ENCODE data around the gene PAF1.

The PAF1 gene

GRCh38 chr19:39417463-39418181 is 26.7 kb upstream of the PAF1 start:
- CTCF ChIA-PET, result no interaction called here
- no peak for DNase-seq (ENCODE audit: low spot score)
- POLR2A ChIA-PET (ENCODE audit: low non-redundant PET), result no interaction called here
- H3K27ac ChIP-seq, result no peak overlapping the region
- no peak for TF ChIP-seq CTCF (conservative IDR thresholded peaks at IDR 0.05; ENCODE audit: low read depth)

GRCh38 chr19:39416152-39417120 is 25.5 kb upstream of the PAF1 start:
- no peak for DNase-seq (ENCODE audit: low spot score)
- CTCF ChIA-PET, result interaction anchor here (0.6 to 0.8 kb wide), 2 partner anchors 11 to 87 kb away, joined by 4 to 6 read pairs; no protein-coding TSS in a partner anchor

GRCh38 chr19:39415111-39416046 is 24.5 kb upstream of the PAF1 start:
- peak overlapping the region; percentile 100 for H3K27ac ChIP-seq
- TF ChIP-seq CTCF (conservative IDR thresholded peaks at IDR 0.05; ENCODE audit: low read depth), result no peak
- ChIA-PET CTCF (interaction anchor here (2.0 kb wide), 1 partner anchor 17 kb away, joined by 11 read pairs; no protein-coding TSS in a partner anchor), POLR2A (ENCODE audit: low non-redundant PET) (interaction anchor here (0.6 to 1.8 kb wide), 2 partner anchors 17 to 20 kb away, joined by 3 to 6 read pairs; partner anchors contain the start of gene RPS16)
- no peak for DNase-seq (ENCODE audit: low spot score)

More at GRCh38 chr19:39416152-39417120, 25.5 kb upstream of the PAF1 start:
- H3K27ac ChIP-seq, result peak overlapping the region; percentile 100
- POLR2A ChIA-PET (ENCODE audit: low non-redundant PET), result interaction anchor here (0.6 kb wide), 2 partner anchors 16 to 78 kb away, joined by 3 to 4 read pairs; no protein-coding TSS in a partner anchor
- TF ChIP-seq CTCF (conservative IDR thresholded peaks at IDR 0.05; ENCODE audit: low read depth), result no peak

- no peak for TF ChIP-seq CTCF (conservative IDR thresholded peaks at IDR 0.05; ENCODE audit: low read depth)
- ChIA-PET POLR2A (ENCODE audit: low non-redundant PET) (interaction anchor here (1.8 kb wide), 1 partner anchor 21 kb away, joined by 6 read pairs; the partner anchor contains the start of gene RPS16), CTCF (interaction anchor here (0.6 to 2.0 kb wide), 2 partner anchors 16 to 60 kb away, joined by 4 to 11 read pairs; no protein-coding TSS in a partner anchor)
- peak overlapping the region; percentile 100 for H3K27ac ChIP-seq
- DNase-seq (ENCODE audit: low spot score), result no peak
Observed at GRCh38 chr19:39413911-39414608, 23.2 kb upstream of the PAF1 start.

- no peak for DNase-seq (ENCODE audit: low spot score)
Observed at GRCh38 chr19:39413272-39413910, 22.5 kb upstream of the PAF1 start.

More at GRCh38 chr19:39413272-39413910, 22.5 kb upstream of the PAF1 start:
- ChIA-PET CTCF (interaction anchor here (0.6 to 2.5 kb wide), 4 partner anchors 10 to 64 kb away, joined by 3 to 11 read pairs (median 5); no protein-coding TSS in a partner anchor), POLR2A (ENCODE audit: low non-redundant PET) (interaction anchor here (1.8 kb wide), 1 partner anchor 22 kb away, joined by 6 read pairs; the partner anchor contains the start of gene RPS16)
- peak overlapping the region; percentile 100 for H3K27ac ChIP-seq
- TF ChIP-seq CTCF (conservative IDR thresholded peaks at IDR 0.05; ENCODE audit: low read depth), result no peak
